Central memory CD8-positive, alpha-beta T cell (primary cell): Measurements from ENCODE around the gene ARHGAP32.
"Not testable (repeated sequence)": the region's sequence is repeated elsewhere in the genome, so short reads cannot be mapped to it uniquely, and the experiment has no call there.

Source experiments
- ATAC-seq: fragments of 150-1000 bp; cut with Tn5 transposase; replicated peaks from 2 replicates; pipeline ENCODE4 v1.10.0; 2022; ENCODE audit warnings: mild to moderate bottlenecking, moderate FRiP score, moderate number of reproducible peaks; ENCODE audit not compliant: poor library complexity, severe bottlenecking; ENCODE audit errors: extremely low read depth
- DNase-seq, 2 donors: peaks; one replicate each; pipeline ENCODE4 v3.0.0; 2021; ENCODE audit warnings: low spot score in 2 of 2
- H3K27ac Mint-ChIP-seq: one replicate; pipeline ENCODE4 v1.8.0; 2022; ENCODE audit warnings: low read depth, mild to moderate bottlenecking, moderate library complexity, mixed read lengths
- H3K27me3 Mint-ChIP-seq: one replicate; pipeline ENCODE4 v1.8.0; 2022; ENCODE audit warnings: mixed read lengths
- H3K36me3 Mint-ChIP-seq: one replicate; pipeline ENCODE4 v1.8.0; 2022; ENCODE audit warnings: mild to moderate bottlenecking, moderate library complexity, mixed read lengths; ENCODE audit not compliant: insufficient read depth
- H3K4me1 Mint-ChIP-seq: one replicate; pipeline ENCODE4 v1.8.0; 2022; ENCODE audit warnings: mixed read lengths
- H3K4me3 Mint-ChIP-seq: one replicate; pipeline ENCODE4 v1.8.0; 2022; ENCODE audit warnings: mild to moderate bottlenecking, moderate library complexity, mixed read lengths
- H3K9me3 Mint-ChIP-seq: one replicate; pipeline ENCODE4 v1.8.0; 2022; ENCODE audit warnings: mixed read lengths

The ARHGAP32 gene

GRCh38 chr11:129040934-129041333, 151.2 kb downstream of the ARHGAP32 start:
- ATAC-seq = no peak

GRCh38 chr11:129035244-129035643, 156.9 kb downstream of the ARHGAP32 start:
- DNase-seq = no peak
- H3K27ac Mint-ChIP-seq = no peak overlapping the region
- no peak overlapping the region for H3K4me3 Mint-ChIP-seq
- H3K36me3 Mint-ChIP-seq = peaks cover 2% of the 10 kb centered on the region
- no peaks in the 10 kb centered on the region for H3K9me3 Mint-ChIP-seq
- no peaks in the 10 kb centered on the region for H3K4me1 Mint-ChIP-seq
- H3K27me3 Mint-ChIP-seq = peaks cover 63% of the 10 kb centered on the region
- no peak for ATAC-seq

More at GRCh38 chr11:129040934-129041333, 151.2 kb downstream of the ARHGAP32 start:
- Mint-ChIP-seq H3K36me3 (peaks cover 5% of the 10 kb centered on the region), H3K9me3 (no peaks in the 10 kb centered on the region), H3K27ac (no peak overlapping the region), H3K4me1 (no peaks in the 10 kb centered on the region), H3K4me3 (no peak overlapping the region), H3K27me3 (peaks cover 29% of the 10 kb centered on the region)
- DNase-seq = no peak

GRCh38 chr11:129034001-129034400, 158.1 kb downstream of the ARHGAP32 start:
- no peak overlapping the region for H3K27ac Mint-ChIP-seq
- DNase-seq = no peak

GRCh38 chr11:129023968-129024676, 168.0 kb downstream of the ARHGAP32 start:
- no peak for ATAC-seq
- Mint-ChIP-seq H3K27me3 (peaks cover 35% of the 10 kb centered on the region), H3K4me1 (no peaks in the 10 kb centered on the region), H3K27ac (no peak overlapping the region), H3K36me3 (no peaks in the 10 kb centered on the region), H3K4me3 (no peak overlapping the region), H3K9me3 (no peaks in the 10 kb centered on the region)
- no peak for DNase-seq

More at GRCh38 chr11:129034001-129034400, 158.1 kb downstream of the ARHGAP32 start:
- H3K27me3 Mint-ChIP-seq = peaks cover 60% of the 10 kb centered on the region
- H3K4me3 Mint-ChIP-seq = no peak overlapping the region
- H3K9me3 Mint-ChIP-seq = no peaks in the 10 kb centered on the region
- H3K36me3 Mint-ChIP-seq = peaks cover 2% of the 10 kb centered on the region
- H3K4me1 Mint-ChIP-seq = no peaks in the 10 kb centered on the region
- no peak for ATAC-seq

GRCh38 chr11:129021295-129021694, 170.8 kb downstream of the ARHGAP32 start:
- Mint-ChIP-seq H3K36me3 (no peaks in the 10 kb centered on the region), H3K27me3 (peaks cover 42% of the 10 kb centered on the region), H3K4me3 (no peak overlapping the region), H3K9me3 (no peaks in the 10 kb centered on the region), H3K27ac (no peak overlapping the region), H3K4me1 (no peaks in the 10 kb centered on the region)
- ATAC-seq = no peak
- DNase-seq = no peak

GRCh38 chr11:129018991-129019390, 173.1 kb downstream of the ARHGAP32 start:
- no peaks in the 10 kb centered on the region for H3K4me1 Mint-ChIP-seq
- no peak overlapping the region for H3K27ac Mint-ChIP-seq
- no peaks in the 10 kb centered on the region for H3K9me3 Mint-ChIP-seq
- ATAC-seq = no peak
- no peaks in the 10 kb centered on the region for H3K36me3 Mint-ChIP-seq
- no peak for DNase-seq
- H3K27me3 Mint-ChIP-seq = peaks cover 40% of the 10 kb centered on the region
- H3K4me3 Mint-ChIP-seq = no peak overlapping the region

- ATAC-seq (no peak), DNase-seq (no peak)
- Mint-ChIP-seq H3K27me3 (peaks cover 49% of the 10 kb centered on the region), H3K27ac (no peak overlapping the region), H3K4me3 (no peak overlapping the region), H3K36me3 (no peaks in the 10 kb centered on the region), H3K9me3 (no peaks in the 10 kb centered on the region), H3K4me1 (no peaks in the 10 kb centered on the region)
Observed at GRCh38 chr11:129018126-129018525, 174.0 kb downstream of the ARHGAP32 start.

- Mint-ChIP-seq H3K36me3 (peaks cover 1% of the 10 kb centered on the region), H3K9me3 (no peaks in the 10 kb centered on the region), H3K4me1 (no peaks in the 10 kb centered on the region), H3K27me3 (peaks cover 84% of the 10 kb centered on the region), H3K4me3 (no peak overlapping the region), H3K27ac (no peak overlapping the region)
- ATAC-seq (no peak), DNase-seq (no peak)
Observed at GRCh38 chr11:129013737-129014475, 178.2 kb downstream of the ARHGAP32 start.

GRCh38 chr11:129012880-129013279, 179.2 kb downstream of the ARHGAP32 start:
- H3K4me3 Mint-ChIP-seq = no peak overlapping the region
- H3K27ac Mint-ChIP-seq = no peak overlapping the region
- H3K9me3 Mint-ChIP-seq = no peaks in the 10 kb centered on the region
- peaks cover 1% of the 10 kb centered on the region for H3K36me3 Mint-ChIP-seq
- no peaks in the 10 kb centered on the region for H3K4me1 Mint-ChIP-seq
- no peak for ATAC-seq
- peaks cover 74% of the 10 kb centered on the region for H3K27me3 Mint-ChIP-seq
- no peak for DNase-seq

DNA sequence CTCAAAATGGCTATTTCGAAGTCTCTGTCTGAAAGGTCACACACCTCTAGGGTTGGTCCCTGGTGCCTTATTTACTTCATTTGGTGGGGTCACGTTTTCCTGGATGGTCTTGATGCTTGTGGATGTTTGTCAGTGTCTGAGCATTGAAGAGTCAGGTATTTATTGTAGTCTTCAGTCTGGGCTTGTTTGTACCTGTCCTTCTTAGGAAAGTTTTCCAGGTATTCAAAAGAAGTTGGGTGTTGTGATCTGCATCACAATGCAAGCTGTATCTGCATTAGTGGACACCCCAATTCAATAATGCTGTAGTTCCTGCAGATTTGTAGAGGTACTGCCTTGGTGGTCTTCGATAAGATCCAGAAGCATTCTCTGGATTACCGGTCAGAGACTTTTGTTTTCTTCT, 186.0 kb downstream of the ARHGAP32 start:
- no peak overlapping the region for H3K27ac Mint-ChIP-seq
- peaks cover 71% of the 10 kb centered on the region for H3K27me3 Mint-ChIP-seq
- H3K36me3 Mint-ChIP-seq = peaks cover 1% of the 10 kb centered on the region
- ATAC-seq = no peak
- no peak for DNase-seq
- H3K4me1 Mint-ChIP-seq = no peaks in the 10 kb centered on the region
- no peak overlapping the region for H3K4me3 Mint-ChIP-seq
- H3K9me3 Mint-ChIP-seq = peaks cover 13% of the 10 kb centered on the region

DNA sequence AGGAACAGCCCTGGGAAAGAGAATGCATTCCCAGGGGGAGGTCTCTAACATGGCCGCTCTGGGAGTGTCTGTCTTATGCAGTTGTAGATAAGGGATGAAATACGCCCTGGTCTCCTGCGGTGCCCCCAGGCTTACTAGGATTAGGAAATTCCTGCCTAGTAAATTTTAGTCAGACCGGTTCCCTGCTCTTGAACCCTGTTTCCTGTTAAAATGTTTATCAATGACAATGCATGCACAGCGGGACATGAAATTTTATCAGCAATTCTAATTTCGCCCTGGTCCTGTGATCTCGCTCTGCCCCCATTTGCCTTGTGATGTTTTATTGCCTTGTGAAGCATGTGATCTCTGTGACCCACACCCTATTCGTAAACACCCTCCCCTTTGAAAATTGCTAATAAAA, 193.0 kb downstream of the ARHGAP32 start:
- DNase-seq, H3K27ac Mint-ChIP-seq, ATAC-seq, H3K36me3 Mint-ChIP-seq, H3K4me1 Mint-ChIP-seq, H3K4me3 Mint-ChIP-seq: not testable (repeated sequence)
- Mint-ChIP-seq H3K9me3 (peaks cover 19% of the 10 kb centered on the region), H3K27me3 (peaks cover 30% of the 10 kb centered on the region)

- Mint-ChIP-seq H3K36me3 (peaks cover 1% of the 10 kb centered on the region), H3K27ac (no peak overlapping the region), H3K4me3 (no peak overlapping the region), H3K4me1 (no peaks in the 10 kb centered on the region), H3K9me3 (no peaks in the 10 kb centered on the region), H3K27me3 (peaks cover 23% of the 10 kb centered on the region)
- ATAC-seq = no peak
- no peak for DNase-seq
Observed at GRCh38 chr11:128988242-128988970, 203.7 kb downstream of the ARHGAP32 start.
